Measurements from ENCODE around the gene SLC5A3.

- TF ChIP-seq CTCF (conservative IDR thresholded peaks at IDR 0.05; ENCODE audit: low read length) (no peak), EZH2phosphoT487 (IDR thresholded peaks at IDR 0.05; ENCODE audit: borderline replicate concordance, low read depth, low read length) (no peak)
Observed at GRCh38 chr21:34082769-34083168, 9.4 kb downstream of the SLC5A3 start.

All from OCI-LY7 (cell line).